GM10266 (cell line): ENCODE data around the gene FAM83D.

ENCODE experiments used
- DNase-seq: peaks from one replicate; pipeline ENCODE4 v3.0.0; 2012; ENCODE audit errors: extremely low spot score
- TF ChIP-seq, protein P1 (sequence below): IDR thresholded peaks from 2 replicates; pipeline ENCODE4 v1.5.1; 2012; ENCODE audit warnings: mild to moderate bottlenecking, low read depth; ENCODE audit not compliant: control insufficient read depth, insufficient read depth; ENCODE audit errors: missing control alignments

FAM83D gene, protein sequence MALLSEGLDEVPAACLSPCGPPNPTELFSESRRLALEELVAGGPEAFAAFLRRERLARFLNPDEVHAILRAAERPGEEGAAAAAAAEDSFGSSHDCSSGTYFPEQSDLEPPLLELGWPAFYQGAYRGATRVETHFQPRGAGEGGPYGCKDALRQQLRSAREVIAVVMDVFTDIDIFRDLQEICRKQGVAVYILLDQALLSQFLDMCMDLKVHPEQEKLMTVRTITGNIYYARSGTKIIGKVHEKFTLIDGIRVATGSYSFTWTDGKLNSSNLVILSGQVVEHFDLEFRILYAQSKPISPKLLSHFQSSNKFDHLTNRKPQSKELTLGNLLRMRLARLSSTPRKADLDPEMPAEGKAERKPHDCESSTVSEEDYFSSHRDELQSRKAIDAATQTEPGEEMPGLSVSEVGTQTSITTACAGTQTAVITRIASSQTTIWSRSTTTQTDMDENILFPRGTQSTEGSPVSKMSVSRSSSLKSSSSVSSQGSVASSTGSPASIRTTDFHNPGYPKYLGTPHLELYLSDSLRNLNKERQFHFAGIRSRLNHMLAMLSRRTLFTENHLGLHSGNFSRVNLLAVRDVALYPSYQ

DNA sequence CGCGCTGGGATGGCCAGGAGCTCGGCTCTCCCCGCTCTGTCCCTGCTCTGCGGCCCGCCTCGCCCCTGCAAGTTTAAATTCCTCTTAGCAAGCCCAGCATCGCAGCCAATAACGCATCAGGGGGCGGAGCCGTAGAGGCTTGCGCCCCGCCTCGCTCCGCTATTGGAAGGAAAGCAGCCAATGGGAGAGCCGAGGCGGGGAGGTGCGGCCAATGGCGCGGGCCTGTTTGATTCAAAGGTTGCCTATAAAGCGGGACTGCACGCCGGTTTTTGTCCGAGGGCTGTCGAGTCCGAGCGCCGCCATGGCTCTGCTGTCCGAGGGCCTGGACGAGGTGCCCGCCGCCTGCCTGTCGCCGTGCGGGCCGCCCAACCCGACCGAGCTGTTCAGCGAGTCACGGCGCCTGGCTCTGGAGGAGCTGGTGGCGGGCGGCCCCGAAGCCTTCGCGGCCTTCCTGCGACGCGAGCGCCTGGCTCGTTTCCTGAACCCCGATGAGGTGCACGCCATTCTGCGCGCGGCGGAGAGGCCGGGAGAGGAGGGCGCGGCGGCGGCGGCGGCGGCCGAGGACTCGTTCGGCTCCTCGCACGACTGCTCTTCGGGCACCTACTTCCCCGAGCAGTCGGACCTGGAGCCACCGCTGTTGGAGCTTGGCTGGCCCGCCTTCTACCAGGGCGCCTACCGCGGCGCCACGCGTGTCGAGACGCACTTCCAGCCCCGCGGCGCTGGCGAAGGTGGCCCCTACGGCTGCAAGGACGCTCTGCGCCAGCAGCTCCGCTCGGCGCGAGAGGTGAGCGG, at the start of gene FAM83D:
Gene FAM83D (plus strand): TSS at position 276 of the 792 bp plus-strand sequence. CDS start 26 bp downstream, at position 302.
- TF ChIP-seq, protein P1, sequence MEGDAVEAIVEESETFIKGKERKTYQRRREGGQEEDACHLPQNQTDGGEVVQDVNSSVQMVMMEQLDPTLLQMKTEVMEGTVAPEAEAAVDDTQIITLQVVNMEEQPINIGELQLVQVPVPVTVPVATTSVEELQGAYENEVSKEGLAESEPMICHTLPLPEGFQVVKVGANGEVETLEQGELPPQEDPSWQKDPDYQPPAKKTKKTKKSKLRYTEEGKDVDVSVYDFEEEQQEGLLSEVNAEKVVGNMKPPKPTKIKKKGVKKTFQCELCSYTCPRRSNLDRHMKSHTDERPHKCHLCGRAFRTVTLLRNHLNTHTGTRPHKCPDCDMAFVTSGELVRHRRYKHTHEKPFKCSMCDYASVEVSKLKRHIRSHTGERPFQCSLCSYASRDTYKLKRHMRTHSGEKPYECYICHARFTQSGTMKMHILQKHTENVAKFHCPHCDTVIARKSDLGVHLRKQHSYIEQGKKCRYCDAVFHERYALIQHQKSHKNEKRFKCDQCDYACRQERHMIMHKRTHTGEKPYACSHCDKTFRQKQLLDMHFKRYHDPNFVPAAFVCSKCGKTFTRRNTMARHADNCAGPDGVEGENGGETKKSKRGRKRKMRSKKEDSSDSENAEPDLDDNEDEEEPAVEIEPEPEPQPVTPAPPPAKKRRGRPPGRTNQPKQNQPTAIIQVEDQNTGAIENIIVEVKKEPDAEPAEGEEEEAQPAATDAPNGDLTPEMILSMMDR: no peak
- peak; percentile 99 for DNase-seq

DNA sequence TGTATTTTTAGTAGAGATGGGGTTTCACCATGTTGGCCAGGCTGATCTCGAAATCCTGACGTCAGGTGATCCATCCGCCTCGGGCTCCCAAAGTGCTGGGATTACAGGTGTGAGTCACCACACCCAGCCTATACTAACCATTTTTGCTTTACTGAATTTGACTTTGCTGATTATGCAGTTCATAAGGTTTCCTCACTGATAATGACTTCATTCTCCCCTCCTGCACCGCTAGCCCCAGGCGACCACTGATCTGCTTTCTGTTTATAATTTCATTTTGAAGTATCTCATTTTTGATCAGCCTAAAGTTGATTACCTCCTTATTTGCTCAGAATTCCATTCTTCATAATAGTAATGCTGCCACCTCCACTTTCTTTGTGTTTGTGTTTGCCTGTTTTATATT, 48.7 kb upstream of the FAM83D start:
- TF ChIP-seq, protein P1: no peak
- DNase-seq: no peak

DNA sequence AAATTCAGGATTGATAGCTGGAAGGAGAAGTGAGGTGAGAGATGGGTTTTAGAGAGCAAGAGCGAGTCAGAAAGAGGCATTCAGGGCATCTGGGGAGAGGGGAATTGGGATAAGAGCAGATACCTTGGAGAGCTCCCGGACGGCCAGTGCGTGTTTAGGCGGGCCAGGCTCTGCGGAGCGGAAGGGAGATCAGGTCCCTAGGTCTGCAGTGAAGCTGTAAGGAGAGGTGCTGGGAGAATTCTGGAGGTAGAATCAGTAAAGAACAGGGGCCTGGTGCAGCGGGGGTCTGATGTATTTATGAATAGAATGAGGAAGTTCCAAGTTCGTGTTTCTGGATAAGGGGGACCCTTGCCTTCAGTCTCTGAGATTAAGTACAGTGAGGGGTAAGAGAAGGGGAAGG, 47.4 kb upstream of the FAM83D start:
- DNase-seq: no peak
- TF ChIP-seq, protein P1: no peak

DNA sequence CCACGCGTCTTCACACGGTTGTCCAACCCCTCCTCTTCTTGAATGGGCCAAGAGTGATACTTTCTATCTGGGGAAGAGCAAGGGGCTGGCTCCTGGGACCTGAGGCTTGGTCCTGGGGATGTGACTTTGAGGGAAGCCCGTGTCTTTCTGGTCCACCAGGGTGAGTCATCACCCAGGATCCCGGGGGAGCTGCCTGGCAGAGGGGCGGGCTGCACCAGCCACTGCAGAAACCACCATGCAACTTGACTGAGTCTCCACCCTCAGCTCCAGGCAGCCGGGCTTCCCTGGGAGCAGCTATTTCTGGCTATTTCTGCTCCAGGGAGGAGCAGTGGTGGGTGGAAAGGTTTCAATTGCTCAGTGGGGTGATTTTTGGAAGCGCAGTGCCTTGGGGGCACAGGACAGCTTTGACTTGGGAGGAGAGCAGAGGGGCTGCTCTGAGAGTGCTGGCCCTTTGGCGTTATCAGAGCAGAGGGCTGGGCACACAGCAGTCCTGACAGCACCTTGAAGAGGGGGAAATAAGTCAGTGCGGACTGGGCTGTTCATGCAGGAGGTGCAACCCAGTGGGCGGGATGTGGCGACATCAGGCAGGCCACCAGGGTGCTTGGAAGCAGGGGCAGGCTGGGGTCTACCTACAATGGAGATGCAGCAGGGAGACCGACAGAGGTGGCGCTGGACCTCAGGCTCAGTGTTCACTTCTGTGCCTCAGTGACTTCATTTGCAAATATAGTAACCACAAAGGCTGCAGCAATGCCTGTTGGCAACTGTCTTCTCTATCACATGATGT, 45.1 kb upstream of the FAM83D start:
- TF ChIP-seq, protein P1: peak; percentile 10
- no peak for DNase-seq

DNA sequence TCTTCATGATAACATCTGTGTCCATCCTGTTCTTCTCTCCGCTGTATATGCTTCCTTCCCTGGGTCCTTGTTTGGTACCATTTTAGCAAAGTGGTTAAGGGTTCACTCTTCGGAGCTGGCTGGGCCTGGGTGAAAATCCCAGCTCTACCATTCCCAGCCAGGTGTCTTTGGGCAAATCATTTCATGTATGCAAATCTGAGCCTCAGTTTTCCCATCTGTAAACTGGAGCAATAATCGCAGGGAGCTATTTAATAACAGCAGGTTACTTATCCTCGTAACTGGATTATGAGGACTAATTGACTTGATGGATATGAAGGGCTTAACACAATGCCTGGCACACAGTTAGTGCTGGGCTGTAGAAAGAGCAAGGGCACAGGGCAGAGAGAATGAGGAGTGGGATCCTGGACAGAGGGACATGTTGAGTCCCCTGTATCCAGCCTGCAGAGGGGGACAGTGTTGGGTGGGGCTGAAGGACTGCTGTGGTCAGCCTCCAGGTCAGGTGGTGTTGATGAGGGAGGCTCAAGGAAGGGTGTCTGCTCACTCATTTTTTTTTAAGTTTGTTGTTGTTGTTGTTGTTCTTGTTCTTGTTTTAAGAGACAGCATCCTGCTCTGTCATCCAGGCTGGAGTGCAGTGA, 44.3 kb upstream of the FAM83D start:
- no peak for DNase-seq
- TF ChIP-seq, protein P1: no peak

DNA sequence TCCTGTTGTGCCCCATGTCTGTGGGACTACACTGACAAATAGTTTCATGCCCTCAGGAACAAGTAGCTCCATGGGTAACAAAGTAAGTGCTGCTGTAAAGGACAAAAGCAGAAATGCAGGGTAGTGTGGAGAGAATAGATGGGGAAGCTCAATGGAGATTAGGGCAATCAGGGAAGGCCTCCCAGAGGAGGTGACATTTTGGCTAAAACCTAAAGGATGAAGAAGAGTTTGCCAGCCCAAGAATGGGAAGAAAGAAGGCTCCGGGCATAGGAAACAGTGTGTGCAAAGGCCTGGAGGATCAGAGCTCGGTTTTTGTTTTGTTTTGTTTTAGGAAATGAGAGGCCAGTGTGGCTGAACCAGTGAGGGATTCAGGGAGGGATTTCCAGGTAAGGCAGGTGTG, 43.6 kb upstream of the FAM83D start:
- no peak for DNase-seq

More for the DNA sequence above, 43.6 kb upstream of the FAM83D start:
- TF ChIP-seq, protein P1: no peak
